ENCODE measurements around the gene PLGRKT.

DNA sequence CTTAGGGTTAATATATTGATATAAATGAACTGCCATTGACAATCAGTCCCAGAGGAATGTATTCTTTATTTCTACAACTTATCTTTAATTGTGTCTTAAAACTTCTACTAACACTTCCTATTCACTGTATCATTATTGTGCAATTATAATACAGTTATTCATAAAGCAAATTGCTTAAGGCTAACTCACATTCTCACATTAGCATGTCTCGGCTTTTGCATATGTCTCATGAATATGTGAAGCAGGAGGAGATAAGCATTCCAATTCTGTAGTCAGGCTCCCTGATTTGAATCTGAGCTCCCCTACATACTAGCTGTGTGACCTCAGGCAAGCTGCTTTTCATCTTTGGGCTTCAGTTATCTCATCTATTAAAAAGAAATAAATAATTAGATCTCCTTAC is 45.4 kb downstream of the PLGRKT start:
- TF ChIP-seq, protein P1, sequence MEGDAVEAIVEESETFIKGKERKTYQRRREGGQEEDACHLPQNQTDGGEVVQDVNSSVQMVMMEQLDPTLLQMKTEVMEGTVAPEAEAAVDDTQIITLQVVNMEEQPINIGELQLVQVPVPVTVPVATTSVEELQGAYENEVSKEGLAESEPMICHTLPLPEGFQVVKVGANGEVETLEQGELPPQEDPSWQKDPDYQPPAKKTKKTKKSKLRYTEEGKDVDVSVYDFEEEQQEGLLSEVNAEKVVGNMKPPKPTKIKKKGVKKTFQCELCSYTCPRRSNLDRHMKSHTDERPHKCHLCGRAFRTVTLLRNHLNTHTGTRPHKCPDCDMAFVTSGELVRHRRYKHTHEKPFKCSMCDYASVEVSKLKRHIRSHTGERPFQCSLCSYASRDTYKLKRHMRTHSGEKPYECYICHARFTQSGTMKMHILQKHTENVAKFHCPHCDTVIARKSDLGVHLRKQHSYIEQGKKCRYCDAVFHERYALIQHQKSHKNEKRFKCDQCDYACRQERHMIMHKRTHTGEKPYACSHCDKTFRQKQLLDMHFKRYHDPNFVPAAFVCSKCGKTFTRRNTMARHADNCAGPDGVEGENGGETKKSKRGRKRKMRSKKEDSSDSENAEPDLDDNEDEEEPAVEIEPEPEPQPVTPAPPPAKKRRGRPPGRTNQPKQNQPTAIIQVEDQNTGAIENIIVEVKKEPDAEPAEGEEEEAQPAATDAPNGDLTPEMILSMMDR (conservative IDR thresholded peaks at IDR 0.05 in 1 of 2, IDR thresholded peaks at IDR 0.05 in 1 of 2; ENCODE audit: extremely low read depth in 1 of 2, insufficient read depth in 1 of 2, low read depth in 1 of 2, low read length in 2 of 2) = no peak
- TF ChIP-seq EZH2 (IDR thresholded peaks at IDR 0.05; ENCODE audit: borderline replicate concordance, low read length) = no peak
